WTC11 (cell line): Measurements from ENCODE around the gene CNTNAP5. TPM values are rescaled to one million over a fixed set of nuclear protein-coding genes. Genes with fewer than 3 reads are reported as not detected.

ENCODE experiments used
- ATAC-seq: fragments of 200-7000 bp; cut with Tn5 transposase; 2 replicates; pipeline ENCODE4 v1.10.0; 2021; ENCODE audit warnings: mild to moderate bottlenecking, moderate library complexity
- CTCF ChIA-PET: fragments of 300-600 bp; sonication (Branson Sonifier 250); formaldehyde crosslinking; loops from one replicate; lab custom pipeline; 2021; ENCODE audit warnings: antibody characterized with exemption; lab: Charles Lee
- POLR2A ChIA-PET: fragments of 350-600 bp; sonication (Branson Sonifier 250); formaldehyde crosslinking; loops from one replicate; lab custom pipeline; 2021; ENCODE audit warnings: antibody characterized with exemption; lab: Charles Lee
- DNase-seq: peaks from one replicate; pipeline ENCODE4 v3.0.0; 2021; ENCODE audit warnings: low spot score
- H3K27ac Mint-ChIP-seq: 2 replicates; pipeline ENCODE4 v1.8.0; 2021; ENCODE audit warnings: mixed read lengths
- H3K27me3 Mint-ChIP-seq: 2 replicates; pipeline ENCODE4 v1.8.0; 2021; ENCODE audit warnings: low read depth, mild to moderate bottlenecking, moderate library complexity, mixed read lengths
- H3K36me3 Mint-ChIP-seq: 2 replicates; pipeline ENCODE4 v1.8.0; 2021; ENCODE audit warnings: mixed read lengths
- H3K4me1 Mint-ChIP-seq: 2 replicates; pipeline ENCODE4 v1.8.0; 2022; ENCODE audit warnings: mixed read lengths
- H3K4me3 Mint-ChIP-seq: 2 replicates; pipeline ENCODE4 v1.8.0; 2021; ENCODE audit warnings: mild to moderate bottlenecking, moderate library complexity, mixed read lengths
- H3K9me3 Mint-ChIP-seq: 2 replicates; pipeline ENCODE4 v1.8.0; 2021; ENCODE audit warnings: mixed read lengths
- ARID4B ChIP-seq: sonication (generic); formaldehyde crosslinking; IDR thresholded peaks from 2 replicates; pipeline ENCODE4 v1.8.0; 2023; ENCODE audit warnings: missing genetic modification reagents, mild to moderate bottlenecking, borderline replicate concordance
- ATF1 ChIP-seq: sonication (generic); formaldehyde crosslinking; IDR thresholded peaks from 2 replicates; pipeline ENCODE4 v1.8.1; 2023; ENCODE audit warnings: mild to moderate bottlenecking, moderate library complexity, missing genetic modification reagents
- FOXP1 ChIP-seq: sonication (generic); formaldehyde crosslinking; IDR thresholded peaks from 2 replicates; pipeline ENCODE4 v1.8.0; 2022; ENCODE audit warnings: missing genetic modification reagents, mild to moderate bottlenecking, moderate library complexity, borderline replicate concordance
- HMGA2 ChIP-seq: fragments of 250-450 bp; sonication (Bioruptor Pico); IDR thresholded peaks from 2 replicates; pipeline ENCODE4 v1.4.0; 2021; ENCODE audit warnings: mild to moderate bottlenecking, moderate library complexity
- MXD4 ChIP-seq: fragments of 250-450 bp; sonication (Bioruptor Pico); IDR thresholded peaks from 2 replicates; pipeline ENCODE4 v1.8.0; 2021; ENCODE audit warnings: mild to moderate bottlenecking, moderate library complexity, borderline replicate concordance
- MYBL2 ChIP-seq: sonication (generic); formaldehyde crosslinking; IDR thresholded peaks from 2 replicates; pipeline ENCODE4 v1.8.1; 2023; ENCODE audit warnings: mild to moderate bottlenecking, moderate library complexity, missing genetic modification reagents
- NFATC4 ChIP-seq: fragments of 250-450 bp; sonication (Bioruptor Pico); IDR thresholded peaks from 2 replicates; pipeline ENCODE4 v1.9.0; 2021; ENCODE audit warnings: mild to moderate bottlenecking
- NFE2L1 ChIP-seq: sonication (generic); formaldehyde crosslinking; IDR thresholded peaks from 2 replicates; pipeline ENCODE4 v1.8.1; 2023; ENCODE audit warnings: missing genetic modification reagents
- NFYB ChIP-seq: sonication (generic); formaldehyde crosslinking; conservative IDR thresholded peaks from 2 replicates; pipeline ENCODE4 v1.8.0; 2022; ENCODE audit warnings: low read depth, missing genetic modification reagents
- PREB ChIP-seq: sonication (generic); formaldehyde crosslinking; IDR thresholded peaks from 2 replicates; pipeline ENCODE4 v1.8.1; 2022; ENCODE audit warnings: mild to moderate bottlenecking, missing genetic modification reagents, moderate library complexity, borderline replicate concordance
- SOX15 ChIP-seq: fragments of 250-450 bp; sonication (Bioruptor Pico); IDR thresholded peaks from 2 replicates; pipeline ENCODE4 v1.9.0; 2021; ENCODE audit warnings: mild to moderate bottlenecking
- STAT6 ChIP-seq: sonication (generic); formaldehyde crosslinking; conservative IDR thresholded peaks from 2 replicates; pipeline ENCODE4 v1.8.1; 2023; ENCODE audit warnings: mild to moderate bottlenecking, low read depth, missing genetic modification reagents, moderate library complexity
- TEAD1 ChIP-seq: sonication (generic); formaldehyde crosslinking; IDR thresholded peaks from 2 replicates; pipeline ENCODE4 v1.8.0; 2022; ENCODE audit warnings: mild to moderate bottlenecking, missing genetic modification reagents
- ZNF138 ChIP-seq: sonication (generic); formaldehyde crosslinking; conservative IDR thresholded peaks from 2 replicates; pipeline ENCODE4 v1.8.1; 2022; ENCODE audit warnings: mild to moderate bottlenecking, moderate library complexity, missing genetic modification reagents
- ZNF219 ChIP-seq: sonication (generic); formaldehyde crosslinking; IDR thresholded peaks from 2 replicates; pipeline ENCODE4 v1.8.0; 2023; ENCODE audit warnings: missing genetic modification reagents, mild to moderate bottlenecking, borderline replicate concordance
- total RNA-seq: library from RNA; stranded (reverse); gene quantifications from 3 replicates; pipeline ENCODE4 v1.2.3, GENCODE V29; 2021
- TF ChIP-seq, protein P1 (sequence below): sonication (generic); formaldehyde crosslinking; IDR thresholded peaks from 2 replicates; pipeline ENCODE4 v1.8.1; 2022; ENCODE audit warnings: low read depth, mild to moderate bottlenecking, moderate library complexity, missing genetic modification reagents, borderline replicate concordance
- TF ChIP-seq, protein P2 (sequence below): sonication (generic); formaldehyde crosslinking; IDR thresholded peaks from 2 replicates; pipeline ENCODE4 v1.8.0; 2023; ENCODE audit warnings: mild to moderate bottlenecking, missing genetic modification reagents
- TF ChIP-seq, protein P3 (sequence below): sonication (generic); formaldehyde crosslinking; IDR thresholded peaks from 2 replicates; pipeline ENCODE4 v1.8.0; 2022; ENCODE audit warnings: mild to moderate bottlenecking, missing genetic modification reagents

The CNTNAP5 gene
- total RNA-seq, 1 experiment from 2014 or later: 0.22 TPM

GRCh38 chr2:124647663-124648062 is 622.6 kb downstream of the CNTNAP5 start:
- no peak for ATAC-seq
- no peaks in the 10 kb centered on the region for H3K36me3 Mint-ChIP-seq
- H3K9me3 Mint-ChIP-seq: no peaks in the 10 kb centered on the region
- no peaks in the 10 kb centered on the region for H3K27me3 Mint-ChIP-seq
- TF ChIP-seq STAT6 (CRISPR knock-in tag): no peak
- TF ChIP-seq ATF1: no peak
- no peak for TF ChIP-seq NFE2L1 (CRISPR knock-in tag)
- no peak for TF ChIP-seq ZNF138 (CRISPR knock-in tag)
- TF ChIP-seq MYBL2 (CRISPR knock-in tag): no peak
- no peak for DNase-seq
- CTCF ChIA-PET: no interaction called here
- no peak overlapping the region for H3K27ac Mint-ChIP-seq
- POLR2A ChIA-PET: no interaction called here
- H3K4me1 Mint-ChIP-seq: peaks cover 9% of the 10 kb centered on the region
- H3K4me3 Mint-ChIP-seq: no peak overlapping the region

- CTCF ChIA-PET: no interaction called here
Measured at GRCh38 chr2:124649001-124649400, 623.9 kb downstream of the CNTNAP5 start.

DNA sequence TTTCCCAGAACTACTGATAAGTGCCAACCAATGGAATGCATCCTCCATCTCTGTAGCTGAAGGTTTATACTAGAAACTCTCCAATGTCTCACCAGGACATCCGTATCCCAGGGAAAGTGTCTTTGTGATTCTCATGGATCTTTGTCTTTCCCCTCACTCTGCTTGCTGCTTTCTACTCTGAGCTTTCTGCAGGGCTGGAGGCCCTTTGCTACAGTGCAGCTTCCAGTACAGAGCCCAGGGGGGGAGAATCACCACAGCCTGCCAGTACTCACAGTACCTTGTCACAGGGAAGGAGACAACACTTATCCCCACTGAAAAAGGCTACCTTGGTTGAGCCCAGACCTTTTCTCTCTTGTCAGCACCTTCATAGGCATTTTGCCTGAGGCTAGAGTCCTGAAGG is 627.0 kb downstream of the CNTNAP5 start:
- no peaks in the 10 kb centered on the region for H3K27me3 Mint-ChIP-seq
- POLR2A ChIA-PET: no interaction called here
- H3K4me1 Mint-ChIP-seq: peaks cover 10% of the 10 kb centered on the region
- H3K9me3 Mint-ChIP-seq: peaks cover 3% of the 10 kb centered on the region; the same call in 1 of the 2 replicates
- H3K4me3 Mint-ChIP-seq: no peak overlapping the region
- CTCF ChIA-PET: no interaction called here
- 0 out of 2 replicates have a peak overlapping the region, but pooled peaks have one; percentile 33 for H3K27ac Mint-ChIP-seq
- H3K36me3 Mint-ChIP-seq: no peaks in the 10 kb centered on the region
- ATAC-seq (peak; percentile 60), DNase-seq (no peak)
- TF ChIP-seq SOX15 (no peak), ARID4B (CRISPR knock-in tag) (no peak)
- TF ChIP-seq, protein P1, sequence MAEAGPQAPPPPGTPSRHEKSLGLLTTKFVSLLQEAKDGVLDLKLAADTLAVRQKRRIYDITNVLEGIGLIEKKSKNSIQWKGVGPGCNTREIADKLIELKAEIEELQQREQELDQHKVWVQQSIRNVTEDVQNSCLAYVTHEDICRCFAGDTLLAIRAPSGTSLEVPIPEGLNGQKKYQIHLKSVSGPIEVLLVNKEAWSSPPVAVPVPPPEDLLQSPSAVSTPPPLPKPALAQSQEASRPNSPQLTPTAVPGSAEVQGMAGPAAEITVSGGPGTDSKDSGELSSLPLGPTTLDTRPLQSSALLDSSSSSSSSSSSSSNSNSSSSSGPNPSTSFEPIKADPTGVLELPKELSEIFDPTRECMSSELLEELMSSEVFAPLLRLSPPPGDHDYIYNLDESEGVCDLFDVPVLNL: no peak

More at GRCh38 chr2:124649001-124649400, 623.9 kb downstream of the CNTNAP5 start:
- ATAC-seq (no peak), DNase-seq (no peak)
- Mint-ChIP-seq H3K27me3 (no peaks in the 10 kb centered on the region), H3K27ac (no peak overlapping the region), H3K4me1 (peaks cover 10% of the 10 kb centered on the region), H3K4me3 (no peak overlapping the region), H3K9me3 (no peaks in the 10 kb centered on the region), H3K36me3 (no peaks in the 10 kb centered on the region)
- POLR2A ChIA-PET: no interaction called here
- TF ChIP-seq FOXP1 (CRISPR knock-in tag) (no peak), NFYB (no peak), ZNF219 (CRISPR knock-in tag) (no peak), HMGA2 (CRISPR knock-in tag) (no peak), TEAD1 (no peak), NFATC4 (no peak), PREB (CRISPR knock-in tag) (no peak), MXD4 (CRISPR knock-in tag) (no peak)
- TF ChIP-seq, protein P2, sequence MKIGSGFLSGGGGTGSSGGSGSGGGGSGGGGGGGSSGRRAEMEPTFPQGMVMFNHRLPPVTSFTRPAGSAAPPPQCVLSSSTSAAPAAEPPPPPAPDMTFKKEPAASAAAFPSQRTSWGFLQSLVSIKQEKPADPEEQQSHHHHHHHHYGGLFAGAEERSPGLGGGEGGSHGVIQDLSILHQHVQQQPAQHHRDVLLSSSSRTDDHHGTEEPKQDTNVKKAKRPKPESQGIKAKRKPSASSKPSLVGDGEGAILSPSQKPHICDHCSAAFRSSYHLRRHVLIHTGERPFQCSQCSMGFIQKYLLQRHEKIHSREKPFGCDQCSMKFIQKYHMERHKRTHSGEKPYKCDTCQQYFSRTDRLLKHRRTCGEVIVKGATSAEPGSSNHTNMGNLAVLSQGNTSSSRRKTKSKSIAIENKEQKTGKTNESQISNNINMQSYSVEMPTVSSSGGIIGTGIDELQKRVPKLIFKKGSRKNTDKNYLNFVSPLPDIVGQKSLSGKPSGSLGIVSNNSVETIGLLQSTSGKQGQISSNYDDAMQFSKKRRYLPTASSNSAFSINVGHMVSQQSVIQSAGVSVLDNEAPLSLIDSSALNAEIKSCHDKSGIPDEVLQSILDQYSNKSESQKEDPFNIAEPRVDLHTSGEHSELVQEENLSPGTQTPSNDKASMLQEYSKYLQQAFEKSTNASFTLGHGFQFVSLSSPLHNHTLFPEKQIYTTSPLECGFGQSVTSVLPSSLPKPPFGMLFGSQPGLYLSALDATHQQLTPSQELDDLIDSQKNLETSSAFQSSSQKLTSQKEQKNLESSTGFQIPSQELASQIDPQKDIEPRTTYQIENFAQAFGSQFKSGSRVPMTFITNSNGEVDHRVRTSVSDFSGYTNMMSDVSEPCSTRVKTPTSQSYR (CRISPR knock-in tag): no peak
- TF ChIP-seq, protein P3, sequence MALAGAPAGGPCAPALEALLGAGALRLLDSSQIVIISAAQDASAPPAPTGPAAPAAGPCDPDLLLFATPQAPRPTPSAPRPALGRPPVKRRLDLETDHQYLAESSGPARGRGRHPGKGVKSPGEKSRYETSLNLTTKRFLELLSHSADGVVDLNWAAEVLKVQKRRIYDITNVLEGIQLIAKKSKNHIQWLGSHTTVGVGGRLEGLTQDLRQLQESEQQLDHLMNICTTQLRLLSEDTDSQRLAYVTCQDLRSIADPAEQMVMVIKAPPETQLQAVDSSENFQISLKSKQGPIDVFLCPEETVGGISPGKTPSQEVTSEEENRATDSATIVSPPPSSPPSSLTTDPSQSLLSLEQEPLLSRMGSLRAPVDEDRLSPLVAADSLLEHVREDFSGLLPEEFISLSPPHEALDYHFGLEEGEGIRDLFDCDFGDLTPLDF: no peak
